ENCODE data around the gene VPS26B.
"Not testable (repeated sequence)": the region's sequence is repeated elsewhere in the genome, so short reads cannot be mapped to it uniquely, and the experiment has no call there.

DNA sequence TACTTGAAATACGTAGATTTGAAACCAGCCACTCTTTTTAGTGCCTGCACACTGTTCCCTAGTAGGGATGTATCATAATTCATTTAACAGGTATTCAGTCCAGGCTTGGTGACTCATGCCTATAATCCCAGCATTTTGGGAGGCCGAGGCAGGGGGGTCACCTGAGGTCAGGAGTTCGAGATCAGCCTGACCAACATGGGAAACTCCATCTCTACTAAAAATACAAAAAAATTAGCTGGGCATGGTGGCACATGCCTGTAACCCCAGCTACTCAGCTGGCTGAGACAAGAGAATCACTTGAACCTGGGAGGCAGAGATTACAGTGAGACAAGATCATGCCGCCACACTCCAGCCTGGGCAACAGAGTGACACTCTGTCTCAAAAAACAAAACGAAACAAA lies 59.9 kb downstream of the VPS26B start:
- not testable (repeated sequence) for TF ChIP-seq POLR2A (IDR thresholded peaks at IDR 0.05)
- TF ChIP-seq, protein P1, sequence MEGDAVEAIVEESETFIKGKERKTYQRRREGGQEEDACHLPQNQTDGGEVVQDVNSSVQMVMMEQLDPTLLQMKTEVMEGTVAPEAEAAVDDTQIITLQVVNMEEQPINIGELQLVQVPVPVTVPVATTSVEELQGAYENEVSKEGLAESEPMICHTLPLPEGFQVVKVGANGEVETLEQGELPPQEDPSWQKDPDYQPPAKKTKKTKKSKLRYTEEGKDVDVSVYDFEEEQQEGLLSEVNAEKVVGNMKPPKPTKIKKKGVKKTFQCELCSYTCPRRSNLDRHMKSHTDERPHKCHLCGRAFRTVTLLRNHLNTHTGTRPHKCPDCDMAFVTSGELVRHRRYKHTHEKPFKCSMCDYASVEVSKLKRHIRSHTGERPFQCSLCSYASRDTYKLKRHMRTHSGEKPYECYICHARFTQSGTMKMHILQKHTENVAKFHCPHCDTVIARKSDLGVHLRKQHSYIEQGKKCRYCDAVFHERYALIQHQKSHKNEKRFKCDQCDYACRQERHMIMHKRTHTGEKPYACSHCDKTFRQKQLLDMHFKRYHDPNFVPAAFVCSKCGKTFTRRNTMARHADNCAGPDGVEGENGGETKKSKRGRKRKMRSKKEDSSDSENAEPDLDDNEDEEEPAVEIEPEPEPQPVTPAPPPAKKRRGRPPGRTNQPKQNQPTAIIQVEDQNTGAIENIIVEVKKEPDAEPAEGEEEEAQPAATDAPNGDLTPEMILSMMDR (IDR thresholded peaks at IDR 0.05), result not testable (repeated sequence)
